ENCODE measurements around the gene AHCY.
"Not testable (repeated sequence)": the region's sequence is repeated elsewhere in the genome, so short reads cannot be mapped to it uniquely, and the experiment has no call there.

The AHCY gene

DNA sequence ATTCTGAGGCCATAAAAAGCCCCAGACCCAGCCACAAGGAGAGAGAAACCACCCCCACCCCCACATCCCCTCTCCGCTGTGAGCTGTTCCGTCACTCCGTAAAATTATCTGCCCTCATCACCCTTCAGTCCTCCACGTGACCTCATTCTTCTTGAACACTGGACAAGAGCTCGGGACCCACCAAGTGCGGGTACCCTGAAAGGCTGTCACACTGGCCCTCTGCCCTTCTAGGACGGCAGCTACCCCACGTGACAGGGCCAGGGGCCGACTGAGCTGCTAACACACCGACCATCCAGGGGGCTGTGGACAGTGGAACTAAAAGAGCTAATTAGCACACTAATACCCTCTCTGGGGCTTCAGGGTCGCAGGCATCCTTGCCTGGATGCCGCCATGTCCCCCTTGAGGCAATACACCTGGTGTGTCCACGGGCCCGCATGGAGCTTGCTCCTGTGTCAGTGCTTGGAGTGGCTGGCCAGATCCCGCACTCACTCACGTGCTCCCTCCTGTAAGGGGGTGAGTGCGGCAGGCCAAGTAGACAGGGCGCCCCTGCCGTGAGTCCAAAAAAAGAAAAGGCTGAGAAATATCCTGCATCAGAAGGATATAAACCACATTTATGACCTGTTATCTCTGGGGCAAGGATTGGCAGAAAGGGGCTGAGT is 29.2 kb upstream of the AHCY start:
- DNase-seq (ENCODE audit: extremely low spot score): no peak
- TF ChIP-seq, protein P1, sequence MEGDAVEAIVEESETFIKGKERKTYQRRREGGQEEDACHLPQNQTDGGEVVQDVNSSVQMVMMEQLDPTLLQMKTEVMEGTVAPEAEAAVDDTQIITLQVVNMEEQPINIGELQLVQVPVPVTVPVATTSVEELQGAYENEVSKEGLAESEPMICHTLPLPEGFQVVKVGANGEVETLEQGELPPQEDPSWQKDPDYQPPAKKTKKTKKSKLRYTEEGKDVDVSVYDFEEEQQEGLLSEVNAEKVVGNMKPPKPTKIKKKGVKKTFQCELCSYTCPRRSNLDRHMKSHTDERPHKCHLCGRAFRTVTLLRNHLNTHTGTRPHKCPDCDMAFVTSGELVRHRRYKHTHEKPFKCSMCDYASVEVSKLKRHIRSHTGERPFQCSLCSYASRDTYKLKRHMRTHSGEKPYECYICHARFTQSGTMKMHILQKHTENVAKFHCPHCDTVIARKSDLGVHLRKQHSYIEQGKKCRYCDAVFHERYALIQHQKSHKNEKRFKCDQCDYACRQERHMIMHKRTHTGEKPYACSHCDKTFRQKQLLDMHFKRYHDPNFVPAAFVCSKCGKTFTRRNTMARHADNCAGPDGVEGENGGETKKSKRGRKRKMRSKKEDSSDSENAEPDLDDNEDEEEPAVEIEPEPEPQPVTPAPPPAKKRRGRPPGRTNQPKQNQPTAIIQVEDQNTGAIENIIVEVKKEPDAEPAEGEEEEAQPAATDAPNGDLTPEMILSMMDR (IDR thresholded peaks at IDR 0.05; ENCODE audit: control extremely low read depth, extremely low read depth, low read depth, missing control alignments): no peak
- ChIA-PET CTCF (interaction anchor here (1.3 to 4.3 kb wide), 3 partner anchors 19 to 251 kb away, joined by 3 to 29 read pairs (median 3); no protein-coding TSS in a partner anchor), POLR2A (no interaction called here)

DNA sequence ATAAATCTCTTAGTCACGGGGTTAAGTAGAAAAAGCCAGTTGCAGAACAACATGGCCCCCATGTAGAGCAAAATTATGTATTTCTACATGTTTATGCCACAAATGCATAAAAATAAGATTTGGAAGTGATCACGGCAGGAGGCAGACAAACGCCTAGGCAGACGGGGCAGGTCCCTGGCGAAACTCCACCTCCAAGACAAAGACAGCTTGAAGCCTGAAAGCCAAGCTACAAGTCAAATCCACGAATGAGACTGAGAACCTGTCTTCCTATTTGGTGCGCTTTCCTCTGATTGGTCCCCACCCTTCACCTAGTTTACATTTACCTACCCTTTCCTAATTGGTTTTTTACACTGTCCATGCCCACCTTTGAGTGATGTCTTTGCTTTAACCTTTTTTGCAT is 28.7 kb upstream of the AHCY start:
- TF ChIP-seq, protein P1 (IDR thresholded peaks at IDR 0.05; ENCODE audit: control extremely low read depth, extremely low read depth, low read depth, missing control alignments): no peak
- ChIA-PET POLR2A (no interaction called here), CTCF (interaction anchor here (1.3 to 4.3 kb wide), 3 partner anchors 18 to 252 kb away, joined by 3 to 29 read pairs (median 3); no protein-coding TSS in a partner anchor)
- no peak for DNase-seq (ENCODE audit: extremely low spot score)

- POLR2A ChIA-PET: interaction anchor here (0.5 kb wide), 1 partner anchor 40 kb away, joined by 5 read pairs; no protein-coding TSS in a partner anchor
Observed at GRCh38 chr20:34330861-34331544, 27.8 kb upstream of the AHCY start.

DNA sequence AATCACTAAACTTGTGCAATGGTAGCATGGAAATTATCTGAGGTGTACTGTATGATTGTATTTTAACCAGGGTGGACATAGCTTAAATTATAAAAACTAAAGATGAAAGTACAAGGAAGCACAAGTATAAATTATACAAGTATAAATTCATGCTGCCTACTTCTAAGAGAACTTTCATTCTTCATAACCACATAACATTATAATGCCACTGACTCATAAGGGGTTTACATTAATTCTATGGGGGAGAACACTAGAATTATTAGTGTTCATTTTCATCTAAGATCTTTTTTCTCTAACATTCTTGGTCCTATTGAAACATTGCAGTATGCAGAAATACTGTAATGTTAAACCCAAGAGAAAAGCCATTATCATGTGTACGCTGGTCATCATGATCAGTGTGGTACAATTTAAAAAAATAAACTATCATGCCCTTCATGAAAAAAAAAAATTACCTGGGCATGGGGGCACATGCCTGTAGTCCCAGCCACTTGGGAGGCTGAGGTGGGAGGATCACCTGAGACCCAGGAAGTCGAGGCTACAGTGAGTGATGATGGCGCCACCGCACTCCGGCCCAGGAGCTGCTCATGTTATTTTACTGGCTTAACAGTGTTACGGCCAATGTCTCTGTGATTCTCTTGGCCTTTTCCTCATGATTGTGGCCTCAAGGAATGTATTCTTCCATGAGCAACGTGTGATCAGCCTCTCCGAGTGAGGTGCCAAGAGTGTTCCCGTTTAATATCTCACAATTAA is 25.9 kb upstream of the AHCY start:
- POLR2A ChIA-PET: no interaction called here

More at GRCh38 chr20:34330861-34331544, 27.8 kb upstream of the AHCY start:
- DNase-seq (ENCODE audit: extremely low spot score): not testable (repeated sequence)
- CTCF ChIA-PET: interaction anchor here (1.6 to 4.3 kb wide), 2 partner anchors 18 to 252 kb away, joined by 3 to 29 read pairs; no protein-coding TSS in a partner anchor

DNA sequence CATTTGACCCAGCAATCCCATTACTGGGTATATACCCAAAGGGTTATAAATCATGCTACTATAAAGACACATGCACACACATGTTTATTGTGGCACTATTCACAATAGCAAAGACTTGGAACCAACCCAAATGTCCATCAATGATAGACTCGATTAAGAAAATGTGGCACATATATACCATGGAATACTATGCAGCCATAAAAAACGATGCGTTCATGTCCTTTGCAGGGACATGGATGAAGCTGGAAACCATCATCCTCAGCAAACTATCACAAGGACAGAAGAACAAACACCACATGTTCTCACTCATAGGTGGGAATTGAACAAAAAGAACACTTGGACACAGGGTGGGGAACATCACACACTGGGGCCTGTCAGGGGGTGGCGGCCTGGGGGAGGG is 25.1 kb upstream of the AHCY start:
- CTCF ChIA-PET: interaction anchor here (0.8 to 1.5 kb wide), 2 partner anchors 7 to 441 kb away, joined by 3 read pairs; no protein-coding TSS in a partner anchor
- DNase-seq (ENCODE audit: extremely low spot score); POLR2A ChIA-PET: not testable (repeated sequence)

More for the DNA sequence above, 25.9 kb upstream of the AHCY start:
- TF ChIP-seq, protein P1 (IDR thresholded peaks at IDR 0.05; ENCODE audit: control extremely low read depth, extremely low read depth, low read depth, missing control alignments): no peak
- CTCF ChIA-PET: interaction anchor here (0.8 to 1.5 kb wide), 3 partner anchors 8 to 440 kb away, joined by 3 to 5 read pairs (median 3); no protein-coding TSS in a partner anchor
- DNase-seq (ENCODE audit: extremely low spot score): no peak

DNA sequence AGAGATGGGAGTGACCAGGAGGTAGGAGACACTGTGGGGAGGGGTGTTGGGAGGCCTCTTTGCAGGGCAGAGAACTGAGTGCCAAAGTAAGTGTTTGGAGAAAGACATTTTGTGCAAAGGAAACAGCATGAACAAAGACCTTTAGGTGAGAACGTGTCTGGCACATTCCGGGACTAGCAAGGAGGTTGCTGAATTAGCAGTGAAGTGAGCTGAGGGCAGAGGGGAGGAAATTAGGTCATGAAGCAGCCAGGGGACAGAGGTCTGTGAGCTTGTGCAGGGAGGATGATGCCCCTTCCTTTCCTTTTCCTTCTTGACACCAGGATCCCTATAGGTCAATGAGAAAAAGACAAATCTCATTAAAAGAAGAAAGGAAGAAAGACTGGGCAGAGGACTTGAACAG is 21.4 kb upstream of the AHCY start:
- no peak for DNase-seq (ENCODE audit: extremely low spot score)
- POLR2A ChIA-PET: no interaction called here
- TF ChIP-seq, protein P1 (IDR thresholded peaks at IDR 0.05; ENCODE audit: control extremely low read depth, extremely low read depth, low read depth, missing control alignments): no peak
- CTCF ChIA-PET: interaction anchor here (3.6 kb wide), 1 partner anchor 12 kb away, joined by 36 read pairs; no protein-coding TSS in a partner anchor

GRCh38 chr20:34322267-34323105 is 19.3 kb upstream of the AHCY start:
- no peak for DNase-seq (ENCODE audit: extremely low spot score)
- TF ChIP-seq, protein P1 (IDR thresholded peaks at IDR 0.05; ENCODE audit: control extremely low read depth, extremely low read depth, low read depth, missing control alignments): no peak
- CTCF ChIA-PET: interaction anchor here (3.6 kb wide), 1 partner anchor 10 kb away, joined by 36 read pairs; no protein-coding TSS in a partner anchor
- POLR2A ChIA-PET: no interaction called here

Measured in GM10248 (cell line).